ENCODE data around the gene C14orf180. TPM values are rescaled to one million over a fixed set of nuclear protein-coding genes. Genes with fewer than 3 reads are reported as not detected.

The C14orf180 gene
- total and polyA plus RNA-seq, 2 donors (not counting 1 experiment from before 2014, with no cell fraction given) = not detected

GRCh38 chr14:104557766-104558165 lies 21.8 kb upstream of the C14orf180 start:
- DNase-seq (ENCODE audit: low read depth in 2 of 2) = no peak
- H3K4me2 ChIP-seq (ENCODE audit: extremely low read depth, insufficient read depth, low read length) = no peak overlapping the region
- no peaks in the 10 kb centered on the region for H4K20me1 ChIP-seq (ENCODE audit: control insufficient read depth, extremely low read depth, insufficient read depth, low read length)
- no peak overlapping the region for H3K9ac ChIP-seq (ENCODE audit: insufficient read depth, low read length)
- H3K27me3 ChIP-seq (ENCODE audit: control insufficient read depth, insufficient read depth, low read length) = no peaks in the 10 kb centered on the region
- H3K27ac ChIP-seq (ENCODE audit: insufficient read depth, low read length) = no peak overlapping the region
- no peak overlapping the region for H3K4me3 ChIP-seq (replicated peaks in 1 of 4; ENCODE audit: control extremely low read depth in 1 of 4, insufficient read depth in 1 of 4, low read depth in 3 of 4, low read length in 4 of 4)
- H2AFZ ChIP-seq (ENCODE audit: low read length) = no peak overlapping the region
- H3K79me2 ChIP-seq (ENCODE audit: control insufficient read depth, insufficient read depth, low read length) = no peaks in the 10 kb centered on the region
- no peaks in the 10 kb centered on the region for H3K36me3 ChIP-seq (ENCODE audit: control insufficient read depth, insufficient read depth, low read length)
- TF ChIP-seq EZH2 (IDR thresholded peaks at IDR 0.05; ENCODE audit: low read length, missing control alignments) (no peak), CTCF (conservative IDR thresholded peaks at IDR 0.05 in 1 of 2, IDR thresholded peaks at IDR 0.05 in 1 of 2; ENCODE audit: low read depth in 1 of 2, low read length in 2 of 2) (no peak)
- no peaks in the 10 kb centered on the region for H3K4me1 ChIP-seq (ENCODE audit: control insufficient read depth, extremely low read depth, insufficient read depth, low read length)
- H3K9me3 ChIP-seq (ENCODE audit: control insufficient read depth, insufficient read depth, low read depth, low read length) = no peaks in the 10 kb centered on the region

GRCh38 chr14:104558231-104559027 lies 21.1 kb upstream of the C14orf180 start:
- no peak overlapping the region for H3K27ac ChIP-seq (ENCODE audit: insufficient read depth, low read length)
- H3K4me1 ChIP-seq (ENCODE audit: control insufficient read depth, extremely low read depth, insufficient read depth, low read length) = no peaks in the 10 kb centered on the region
- no peak overlapping the region for H3K4me2 ChIP-seq (ENCODE audit: extremely low read depth, insufficient read depth, low read length)
- no peaks in the 10 kb centered on the region for H4K20me1 ChIP-seq (ENCODE audit: control insufficient read depth, extremely low read depth, insufficient read depth, low read length)
- H2AFZ ChIP-seq (ENCODE audit: low read length) = no peak overlapping the region
- no peaks in the 10 kb centered on the region for H3K36me3 ChIP-seq (ENCODE audit: control insufficient read depth, insufficient read depth, low read length)
- H3K9me3 ChIP-seq (ENCODE audit: control insufficient read depth, insufficient read depth, low read depth, low read length) = no peaks in the 10 kb centered on the region
- H3K27me3 ChIP-seq (ENCODE audit: control insufficient read depth, insufficient read depth, low read length) = no peaks in the 10 kb centered on the region
- no peak for DNase-seq (ENCODE audit: low read depth in 2 of 2)
- no peak overlapping the region for H3K9ac ChIP-seq (ENCODE audit: insufficient read depth, low read length)
- TF ChIP-seq CTCF (conservative IDR thresholded peaks at IDR 0.05 in 1 of 2, IDR thresholded peaks at IDR 0.05 in 1 of 2; ENCODE audit: low read depth in 1 of 2, low read length in 2 of 2) = no peak
- TF ChIP-seq EZH2 (IDR thresholded peaks at IDR 0.05; ENCODE audit: low read length, missing control alignments) = no peak
- no peak overlapping the region for H3K4me3 ChIP-seq (replicated peaks in 1 of 4; ENCODE audit: control extremely low read depth in 1 of 4, insufficient read depth in 1 of 4, low read depth in 3 of 4, low read length in 4 of 4)
- H3K79me2 ChIP-seq (ENCODE audit: control insufficient read depth, insufficient read depth, low read length) = no peaks in the 10 kb centered on the region

GRCh38 chr14:104559028-104559803 lies 20.3 kb upstream of the C14orf180 start:
- no peak for DNase-seq (ENCODE audit: low read depth in 2 of 2)
- Histone ChIP-seq H3K27me3 (ENCODE audit: control insufficient read depth, insufficient read depth, low read length) (no peaks in the 10 kb centered on the region), H4K20me1 (ENCODE audit: control insufficient read depth, extremely low read depth, insufficient read depth, low read length) (no peaks in the 10 kb centered on the region), H3K4me3 (replicated peaks in 1 of 4; ENCODE audit: control extremely low read depth in 1 of 4, insufficient read depth in 1 of 4, low read depth in 3 of 4, low read length in 4 of 4) (no peak overlapping the region), H3K27ac (ENCODE audit: insufficient read depth, low read length) (no peak overlapping the region), H3K9ac (ENCODE audit: insufficient read depth, low read length) (no peak overlapping the region), H3K79me2 (ENCODE audit: control insufficient read depth, insufficient read depth, low read length) (no peaks in the 10 kb centered on the region), H2AFZ (ENCODE audit: low read length) (no peak overlapping the region), H3K4me2 (ENCODE audit: extremely low read depth, insufficient read depth, low read length) (no peak overlapping the region), H3K9me3 (ENCODE audit: control insufficient read depth, insufficient read depth, low read depth, low read length) (no peaks in the 10 kb centered on the region), H3K36me3 (ENCODE audit: control insufficient read depth, insufficient read depth, low read length) (no peaks in the 10 kb centered on the region), H3K4me1 (ENCODE audit: control insufficient read depth, extremely low read depth, insufficient read depth, low read length) (no peaks in the 10 kb centered on the region)
- no peak for TF ChIP-seq EZH2 (IDR thresholded peaks at IDR 0.05; ENCODE audit: low read length, missing control alignments)
- TF ChIP-seq CTCF (conservative IDR thresholded peaks at IDR 0.05 in 1 of 2, IDR thresholded peaks at IDR 0.05 in 1 of 2; ENCODE audit: low read depth in 1 of 2, low read length in 2 of 2) = no peak
